ENCODE results near the gene NRXN3. TPM values are rescaled to one million over a fixed set of nuclear protein-coding genes. Genes with fewer than 3 reads are reported as not detected.

Gene NRXN3
- total and polyA plus RNA-seq, 2 of the 13 experiments (the other 11 are each of a cell fraction or from before 2014, with no cell fraction given): 0.03 TPM; not detected in 1

GRCh38 chr14:79118291-79118690 lies 948.1 kb downstream of the NRXN3 start:
- H2AFZ ChIP-seq (ENCODE audit: low read length): no peak overlapping the region
- H3K9ac ChIP-seq (ENCODE audit: insufficient read depth, low read depth, low read length): no peak overlapping the region
- no peak overlapping the region for H3K4me3 ChIP-seq (replicated peaks in 1 of 3; ENCODE audit: insufficient read depth in 1 of 3, low read depth in 2 of 3, low read length in 3 of 3)
- ChIA-PET CTCF (ENCODE audit: low intra/inter-chr PET ratio, low total read pairs) (no interaction called here), POLR2A (no interaction called here)
- H3K27ac ChIP-seq (ENCODE audit: extremely low read length, insufficient read depth, low read length): no peak overlapping the region
- no peak overlapping the region for H3K4me2 ChIP-seq (ENCODE audit: low read depth, low read length)
- no peaks in the 10 kb centered on the region for H3K4me1 ChIP-seq (ENCODE audit: insufficient read depth, low read length)
- WGBS (ENCODE audit: low lambda C conversion rate): 3% methylated on average over 2 of the region's 2 CpGs
- H3K27me3 ChIP-seq (ENCODE audit: control insufficient read depth in 1 of 2, insufficient read depth in 2 of 2, low read length in 2 of 2): no peaks in the 10 kb centered on the region
- intact Hi-C loops (cut with micrococcal nuclease; ENCODE audit: unreplicated experiment): no loop called here
- no peak for DNase-seq (ENCODE audit: low spot score)
- in situ Hi-C loops (cut with HindIII; ENCODE audit: extremely low pct_ligation_motif_present, low pct_unique_long_range_greater_than_20kb): no loop called here
- H3K9me3 ChIP-seq (ENCODE audit: low read length): peaks cover 71% of the 10 kb centered on the region
- H3K79me2 ChIP-seq (ENCODE audit: insufficient read depth, low read length): no peaks in the 10 kb centered on the region
- H3K36me3 ChIP-seq (replicated peaks in 1 of 2; ENCODE audit: control insufficient read depth in 1 of 2, insufficient read depth in 2 of 2, low read length in 2 of 2): no peaks in the 10 kb centered on the region
- no TSS peak for BruUV-seq (replicated peaks)
- FAIRE-seq: no peak
- no peak for ATAC-seq
- H4K20me1 ChIP-seq (ENCODE audit: insufficient read depth, low read length): no peaks in the 10 kb centered on the region
- no peak for TF ChIP-seq ZNF318 (CRISPR knock-in tag; IDR thresholded peaks at IDR 0.05)
- TF ChIP-seq CEBPZ (IDR thresholded peaks at IDR 0.05; ENCODE audit: low read length): no peak
- no peak for TF ChIP-seq ZNF775 (CRISPR knock-in tag; IDR thresholded peaks at IDR 0.05; ENCODE audit: borderline replicate concordance)
- no peak for TF ChIP-seq ZNF816 (CRISPR knock-in tag; IDR thresholded peaks at IDR 0.05; ENCODE audit: borderline replicate concordance)
- no peak for TF ChIP-seq PBX2 (CRISPR knock-in tag; IDR thresholded peaks at IDR 0.05)
- no peak for TF ChIP-seq POLR2AphosphoS5 (IDR thresholded peaks at IDR 0.05; ENCODE audit: low read depth, low read length)
- TF ChIP-seq ZNF34 (CRISPR knock-in tag; IDR thresholded peaks at IDR 0.05; ENCODE audit: borderline replicate concordance): no peak
- TF ChIP-seq ZNF335 (CRISPR knock-in tag; IDR thresholded peaks at IDR 0.05): no peak
- TF ChIP-seq ZNF207 (IDR thresholded peaks at IDR 0.05; ENCODE audit: borderline replicate concordance): no peak
- no peak for TF ChIP-seq GMEB1 (CRISPR knock-in tag; IDR thresholded peaks at IDR 0.05; ENCODE audit: borderline replicate concordance)

Measured in HepG2 (cell line).